ENCODE data around the gene ST6GALNAC2.
A peak's percentile ranks its signal among the peaks of the same experiment; 100 is the strongest.

Gene ST6GALNAC2

DNA sequence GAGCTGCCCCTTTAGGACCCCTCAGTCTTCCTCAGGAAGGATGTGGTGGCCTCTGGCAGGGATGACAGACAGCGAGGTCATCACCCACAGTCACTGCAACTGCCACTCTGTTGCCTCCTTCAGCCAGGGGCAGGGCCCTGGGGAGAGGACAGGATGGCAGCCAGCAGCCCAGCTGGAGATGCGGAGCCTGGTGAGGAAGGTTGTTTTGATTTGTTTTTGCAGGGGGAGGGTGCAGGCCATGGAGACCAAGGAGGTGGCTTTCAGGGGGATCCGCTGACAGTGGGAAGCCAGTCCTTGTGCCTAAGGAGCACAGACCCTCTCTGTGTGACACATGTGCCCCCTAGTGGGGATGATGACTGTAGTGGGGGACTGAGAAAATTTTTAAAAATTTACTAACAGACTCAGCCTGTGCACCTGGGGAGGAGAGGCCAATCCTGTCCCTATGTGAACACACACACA lies 38.4 kb downstream of the ST6GALNAC2 start (continued):
- peak; percentile 54 for TF ChIP-seq PATZ1 (tag by site-specific recombination; IDR thresholded peaks at IDR 0.05)
- no peak for TF ChIP-seq ZFP3 (tag by site-specific recombination; IDR thresholded peaks at IDR 0.05; ENCODE audit: low read depth)
- TF ChIP-seq PBX3 (CRISPR knock-in tag; IDR thresholded peaks at IDR 0.05): peak; percentile 66; the same call in 1 of the 2 replicates
- no peak for TF ChIP-seq ZNF292 (tag by site-specific recombination; IDR thresholded peaks at IDR 0.05; ENCODE audit: borderline replicate concordance, low read depth)
- peak; percentile 80 for TF ChIP-seq ZNF341 (tag by site-specific recombination; IDR thresholded peaks at IDR 0.05; ENCODE audit: low read depth)
- TF ChIP-seq REPIN1 (tag by site-specific recombination; IDR thresholded peaks at IDR 0.05; ENCODE audit: low read depth): no peak
- no peak for TF ChIP-seq ZNF791 (tag by site-specific recombination; IDR thresholded peaks at IDR 0.05)
- peak; percentile 73; the same call in 1 of the 2 replicates for TF ChIP-seq ZNF423 (tag by site-specific recombination; IDR thresholded peaks at IDR 0.05)
- TF ChIP-seq ZNF2 (tag by site-specific recombination; IDR thresholded peaks at IDR 0.05): peak; percentile 48; the same call in 1 of the 2 replicates
- no peak for TF ChIP-seq ZNF585B (tag by site-specific recombination; IDR thresholded peaks at IDR 0.05)
- no peak for TF ChIP-seq ZNF169 (tag by site-specific recombination; IDR thresholded peaks at IDR 0.05)
- TF ChIP-seq PRDM1 (tag by site-specific recombination; IDR thresholded peaks at IDR 0.05): no peak
- TF ChIP-seq, protein P1, sequence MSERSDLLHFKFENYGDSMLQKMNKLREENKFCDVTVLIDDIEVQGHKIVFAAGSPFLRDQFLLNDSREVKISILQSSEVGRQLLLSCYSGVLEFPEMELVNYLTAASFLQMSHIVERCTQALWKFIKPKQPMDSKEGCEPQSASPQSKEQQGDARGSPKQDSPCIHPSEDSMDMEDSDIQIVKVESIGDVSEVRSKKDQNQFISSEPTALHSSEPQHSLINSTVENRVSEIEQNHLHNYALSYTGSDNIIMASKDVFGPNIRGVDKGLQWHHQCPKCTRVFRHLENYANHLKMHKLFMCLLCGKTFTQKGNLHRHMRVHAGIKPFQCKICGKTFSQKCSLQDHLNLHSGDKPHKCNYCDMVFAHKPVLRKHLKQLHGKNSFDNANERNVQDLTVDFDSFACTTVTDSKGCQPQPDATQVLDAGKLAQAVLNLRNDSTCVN (tag by site-specific recombination; optimal IDR thresholded peaks at IDR 0.05): no peak
- no peak for TF ChIP-seq ZSCAN5A (tag by site-specific recombination; IDR thresholded peaks at IDR 0.05)
- peak; percentile 100 for TF ChIP-seq ZIC2 (tag by site-specific recombination; IDR thresholded peaks at IDR 0.05)
- TF ChIP-seq OSR2 (tag by site-specific recombination; IDR thresholded peaks at IDR 0.05): peak; percentile 43; the same call in 1 of the 2 replicates
- TF ChIP-seq TRIM28 (IDR thresholded peaks at IDR 0.05; ENCODE audit: borderline replicate concordance, low read length): no peak
- no peak for TF ChIP-seq ZNF138 (tag by site-specific recombination; IDR thresholded peaks at IDR 0.05; ENCODE audit: borderline replicate concordance)
- TF ChIP-seq ZNF416 (tag by site-specific recombination; IDR thresholded peaks at IDR 0.05): no peak
- TF ChIP-seq ZBTB7A (tag by site-specific recombination; IDR thresholded peaks at IDR 0.05; ENCODE audit: low read depth): no peak
- TF ChIP-seq ZNF571 (tag by site-specific recombination; IDR thresholded peaks at IDR 0.05): no peak
- TF ChIP-seq ZNF521 (tag by site-specific recombination; IDR thresholded peaks at IDR 0.05): no peak
- TF ChIP-seq ZNF777 (tag by site-specific recombination; IDR thresholded peaks at IDR 0.05; ENCODE audit: borderline replicate concordance): no peak
- no peak for TF ChIP-seq KLF8 (tag by site-specific recombination; IDR thresholded peaks at IDR 0.05)
- no peak; the same call in 1 of the 2 replicates for TF ChIP-seq YY2 (tag by site-specific recombination; IDR thresholded peaks at IDR 0.05)
- no peak for TF ChIP-seq ZNF426 (tag by site-specific recombination; IDR thresholded peaks at IDR 0.05)
- no peak for TF ChIP-seq ZNF184 (tag by site-specific recombination; IDR thresholded peaks at IDR 0.05)
- no peak for TF ChIP-seq ZNF624 (tag by site-specific recombination; IDR thresholded peaks at IDR 0.05)
- no peak for TF ChIP-seq GLI4 (tag by site-specific recombination; IDR thresholded peaks at IDR 0.05)
- TF ChIP-seq ZNF350 (tag by site-specific recombination; IDR thresholded peaks at IDR 0.05): no peak
- no peak for TF ChIP-seq ZNF544 (tag by site-specific recombination; IDR thresholded peaks at IDR 0.05)
- TF ChIP-seq ZNF266 (tag by site-specific recombination; IDR thresholded peaks at IDR 0.05; ENCODE audit: low read depth): no peak
- no peak for TF ChIP-seq OVOL3 (tag by site-specific recombination; IDR thresholded peaks at IDR 0.05)
- TF ChIP-seq YY1 (tag by site-specific recombination; IDR thresholded peaks at IDR 0.05): no peak
- no peak for TF ChIP-seq ZNF701 (tag by site-specific recombination; IDR thresholded peaks at IDR 0.05)
- peak; percentile 85 for TF ChIP-seq ZNF600 (tag by site-specific recombination; IDR thresholded peaks at IDR 0.05)
- TF ChIP-seq ZNF366 (tag by site-specific recombination; conservative IDR thresholded peaks at IDR 0.05): no peak
- no peak for TF ChIP-seq ZFP41 (tag by site-specific recombination; IDR thresholded peaks at IDR 0.05; ENCODE audit: borderline replicate concordance)
- TF ChIP-seq ZNF654 (tag by site-specific recombination; IDR thresholded peaks at IDR 0.05; ENCODE audit: low read depth): peak; percentile 77
